Ovary (tissue), 3 donors: ENCODE measurements around the gene TMEM38B.

ENCODE experiments used
- EP300 ChIP-seq: sonication (generic); formaldehyde crosslinking; IDR thresholded peaks from one replicate; pipeline ENCODE4 v1.6.1; 2017; ENCODE audit warnings: antibody characterized with exemption
- TF ChIP-seq, protein P1 (sequence below), 3 donors: fragments of 450-650 bp in 2 of 3; fragments of 200-600 bp in 1 of 3; IDR thresholded peaks; one replicate each; pipeline versions ENCODE4 v1.5.1 to v1.8.0; 2016 to 2022; ENCODE audit warnings: antibody characterized with exemption in 3 of 3, mild to moderate bottlenecking in 1 of 3
- donor health status: DM: no; HTN: no; CAD: no.

GRCh38 chr9:105706156-105706555, 11.8 kb downstream of the TMEM38B start:
- TF ChIP-seq, protein P1, sequence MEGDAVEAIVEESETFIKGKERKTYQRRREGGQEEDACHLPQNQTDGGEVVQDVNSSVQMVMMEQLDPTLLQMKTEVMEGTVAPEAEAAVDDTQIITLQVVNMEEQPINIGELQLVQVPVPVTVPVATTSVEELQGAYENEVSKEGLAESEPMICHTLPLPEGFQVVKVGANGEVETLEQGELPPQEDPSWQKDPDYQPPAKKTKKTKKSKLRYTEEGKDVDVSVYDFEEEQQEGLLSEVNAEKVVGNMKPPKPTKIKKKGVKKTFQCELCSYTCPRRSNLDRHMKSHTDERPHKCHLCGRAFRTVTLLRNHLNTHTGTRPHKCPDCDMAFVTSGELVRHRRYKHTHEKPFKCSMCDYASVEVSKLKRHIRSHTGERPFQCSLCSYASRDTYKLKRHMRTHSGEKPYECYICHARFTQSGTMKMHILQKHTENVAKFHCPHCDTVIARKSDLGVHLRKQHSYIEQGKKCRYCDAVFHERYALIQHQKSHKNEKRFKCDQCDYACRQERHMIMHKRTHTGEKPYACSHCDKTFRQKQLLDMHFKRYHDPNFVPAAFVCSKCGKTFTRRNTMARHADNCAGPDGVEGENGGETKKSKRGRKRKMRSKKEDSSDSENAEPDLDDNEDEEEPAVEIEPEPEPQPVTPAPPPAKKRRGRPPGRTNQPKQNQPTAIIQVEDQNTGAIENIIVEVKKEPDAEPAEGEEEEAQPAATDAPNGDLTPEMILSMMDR (IDR thresholded peaks at IDR 0.05) = no peak
- TF ChIP-seq EP300 = no peak
